IPS-18a (cell line): ENCODE measurements around the gene LIME1.

ENCODE experiments used
- H3K27ac ChIP-seq: one replicate; pipeline ENCODE4 v1.5.1; 2013; ENCODE audit warnings: low read length
- H3K27me3 ChIP-seq: one replicate; pipeline ENCODE4 v1.6.1; 2013; ENCODE audit warnings: mild to moderate bottlenecking, low read length; ENCODE audit not compliant: control insufficient read depth, insufficient read depth
- H3K36me3 ChIP-seq: one replicate; pipeline ENCODE4 v1.6.1; 2013; ENCODE audit warnings: low read depth, low read length; ENCODE audit not compliant: control insufficient read depth
- H3K4me1 ChIP-seq: one replicate; pipeline ENCODE4 v1.6.1; 2013; ENCODE audit warnings: low read depth, low read length; ENCODE audit not compliant: control insufficient read depth
- H3K4me3 ChIP-seq: one replicate; pipeline ENCODE4 v1.5.1; 2013; ENCODE audit warnings: low read length
- H3K9ac ChIP-seq: one replicate; pipeline ENCODE4 v1.6.1; 2013; ENCODE audit warnings: mild to moderate bottlenecking, low read length, moderate library complexity
- H3K9me3 ChIP-seq: one replicate; pipeline ENCODE4 v1.6.1; 2013; ENCODE audit warnings: low read depth, low read length; ENCODE audit not compliant: control insufficient read depth

The LIME1 gene, protein sequence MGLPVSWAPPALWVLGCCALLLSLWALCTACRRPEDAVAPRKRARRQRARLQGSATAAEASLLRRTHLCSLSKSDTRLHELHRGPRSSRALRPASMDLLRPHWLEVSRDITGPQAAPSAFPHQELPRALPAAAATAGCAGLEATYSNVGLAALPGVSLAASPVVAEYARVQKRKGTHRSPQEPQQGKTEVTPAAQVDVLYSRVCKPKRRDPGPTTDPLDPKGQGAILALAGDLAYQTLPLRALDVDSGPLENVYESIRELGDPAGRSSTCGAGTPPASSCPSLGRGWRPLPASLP

DNA sequence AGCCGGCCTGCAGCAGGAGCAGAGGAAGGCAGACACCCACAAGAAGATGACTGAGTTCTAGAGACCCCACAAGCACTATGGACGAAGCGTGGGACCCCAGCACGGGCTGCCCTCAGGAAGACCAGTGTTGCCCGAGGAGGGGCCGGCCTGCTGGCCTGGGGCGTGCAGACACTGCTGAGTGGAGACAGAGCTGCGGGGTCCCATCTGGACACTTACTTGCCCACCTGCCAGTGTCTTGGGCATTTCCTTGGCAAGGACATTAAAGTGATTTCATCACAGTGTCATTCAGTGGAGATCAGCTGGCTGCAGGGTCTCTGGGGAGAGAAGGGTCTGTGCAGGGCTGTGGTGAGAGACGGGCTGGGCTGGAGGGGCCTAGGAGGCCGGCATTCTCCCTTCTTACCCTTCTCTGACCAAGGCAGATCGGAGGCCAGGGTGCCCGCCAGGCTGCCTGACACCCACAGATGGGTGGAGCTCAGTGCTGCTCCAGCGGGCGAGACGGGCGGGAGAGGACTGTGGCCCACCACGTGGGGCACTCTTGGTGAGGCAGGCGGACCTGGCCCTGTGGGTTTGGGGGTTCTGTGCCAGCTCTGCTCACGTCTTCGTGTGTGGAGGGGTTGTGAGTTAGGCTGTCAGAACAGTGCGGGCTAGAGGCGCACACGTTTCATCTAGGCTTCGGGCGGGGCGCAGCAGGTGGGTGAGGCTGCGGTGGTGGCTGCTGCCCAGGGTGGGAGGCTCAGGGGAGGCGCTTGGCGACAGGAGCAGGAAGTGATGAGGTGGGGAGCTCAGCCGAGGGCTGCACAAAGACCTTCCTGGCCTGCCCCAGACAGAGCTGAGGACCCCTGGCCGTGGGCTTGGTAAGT lies at the start of gene LIME1:
Gene LIME1 (plus strand): TSS at position 806 of the 860 bp plus-strand sequence. CDS start 886 bp downstream, outside the sequence.
- Histone ChIP-seq H3K9ac (no peak within 1 kb of the TSS), H3K4me1 (no peaks in the 10 kb centered on the region), H3K4me3 (no peak within 1 kb of the TSS), H3K36me3 (peaks cover 3% of the 10 kb centered on the region), H3K27ac (no peak within 1 kb of the TSS), H3K27me3 (no peaks in the 10 kb centered on the region), H3K9me3 (no peaks in the 10 kb centered on the region)

DNA sequence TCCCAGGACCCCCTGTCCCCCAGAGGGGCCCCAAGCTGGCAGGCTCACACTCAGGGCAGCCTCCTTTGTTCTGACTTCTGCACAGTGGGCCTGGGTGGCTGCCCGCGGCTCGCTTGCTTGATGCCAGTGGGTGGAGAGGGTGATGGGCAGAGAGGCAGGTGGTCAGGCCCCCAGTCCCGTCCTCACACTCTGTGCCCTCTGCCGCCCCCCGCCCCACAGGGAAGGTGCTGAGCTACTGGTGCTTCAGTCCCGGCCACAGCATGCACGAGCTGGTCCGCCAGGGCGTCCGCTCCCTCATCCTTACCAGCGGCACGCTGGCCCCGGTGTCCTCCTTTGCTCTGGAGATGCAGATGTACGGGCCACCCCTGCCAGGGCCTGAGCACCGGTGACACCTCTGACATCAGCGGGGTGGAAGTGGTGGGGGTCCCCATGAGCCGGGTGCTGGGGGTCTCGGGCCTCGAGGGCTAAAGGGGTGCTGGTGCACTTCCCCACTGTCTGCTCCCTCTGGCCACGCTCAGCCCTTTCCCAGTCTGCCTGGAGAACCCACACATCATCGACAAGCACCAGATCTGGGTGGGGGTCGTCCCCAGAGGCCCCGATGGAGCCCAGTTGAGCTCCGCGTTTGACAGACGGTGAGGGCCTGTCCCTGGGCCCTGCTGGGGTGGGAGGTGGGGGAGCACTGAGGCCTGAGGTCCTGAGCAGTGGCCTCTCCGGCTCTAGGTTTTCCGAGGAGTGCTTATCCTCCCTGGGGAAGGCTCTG lies 48.9 kb upstream of the LIME1 start:
- no peaks in the 10 kb centered on the region for H3K36me3 ChIP-seq

DNA sequence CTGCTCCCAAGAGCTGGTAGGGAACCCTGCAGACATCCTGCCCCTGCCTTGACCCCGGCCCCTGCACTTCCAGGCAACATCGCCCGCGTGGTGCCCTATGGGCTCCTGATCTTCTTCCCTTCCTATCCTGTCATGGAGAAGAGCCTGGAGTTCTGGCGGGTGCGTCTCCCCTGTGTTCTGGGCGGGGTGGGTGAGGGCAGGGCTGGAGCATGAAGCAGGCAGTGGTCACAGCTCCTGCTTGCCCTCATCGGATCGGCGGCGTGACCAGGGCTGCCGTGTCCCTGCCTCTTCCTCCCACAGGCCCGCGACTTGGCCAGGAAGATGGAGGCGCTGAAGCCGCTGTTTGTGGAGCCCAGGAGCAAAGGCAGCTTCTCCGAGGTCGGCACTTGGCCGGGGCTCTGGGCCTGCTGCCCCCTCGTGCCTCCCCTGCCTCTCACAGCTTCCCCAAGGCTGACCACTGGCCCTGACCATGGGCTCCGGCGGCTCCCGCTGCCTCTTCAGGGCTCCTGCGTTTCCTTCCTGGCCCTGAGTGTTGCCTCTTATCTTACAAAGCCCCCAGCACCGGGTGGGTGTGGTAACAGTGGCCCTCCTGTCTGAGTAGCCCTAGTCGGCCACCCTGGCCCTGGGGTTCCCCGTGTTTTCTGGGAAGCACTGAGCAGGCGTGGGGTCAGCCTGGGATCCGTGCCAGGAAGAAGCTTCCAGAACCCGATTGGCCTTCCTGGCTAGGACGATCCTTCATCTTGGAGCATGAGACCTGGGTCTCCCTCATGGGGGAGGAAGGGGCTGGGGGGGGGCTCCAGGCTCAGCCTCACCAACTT lies 48.0 kb upstream of the LIME1 start:
- H3K4me3 ChIP-seq: no peak overlapping the region
- H3K27me3 ChIP-seq: no peaks in the 10 kb centered on the region
- no peaks in the 10 kb centered on the region for H3K36me3 ChIP-seq
- no peaks in the 10 kb centered on the region for H3K9me3 ChIP-seq
- H3K4me1 ChIP-seq: no peaks in the 10 kb centered on the region
- H3K27ac ChIP-seq: no peak overlapping the region
- H3K9ac ChIP-seq: no peak overlapping the region

More for the DNA sequence above, 48.9 kb upstream of the LIME1 start:
- H3K4me1 ChIP-seq: no peaks in the 10 kb centered on the region
- H3K27me3 ChIP-seq: no peaks in the 10 kb centered on the region
- H3K4me3 ChIP-seq: no peak overlapping the region
- H3K9ac ChIP-seq: no peak overlapping the region
- H3K27ac ChIP-seq: no peak overlapping the region
- no peaks in the 10 kb centered on the region for H3K9me3 ChIP-seq

DNA sequence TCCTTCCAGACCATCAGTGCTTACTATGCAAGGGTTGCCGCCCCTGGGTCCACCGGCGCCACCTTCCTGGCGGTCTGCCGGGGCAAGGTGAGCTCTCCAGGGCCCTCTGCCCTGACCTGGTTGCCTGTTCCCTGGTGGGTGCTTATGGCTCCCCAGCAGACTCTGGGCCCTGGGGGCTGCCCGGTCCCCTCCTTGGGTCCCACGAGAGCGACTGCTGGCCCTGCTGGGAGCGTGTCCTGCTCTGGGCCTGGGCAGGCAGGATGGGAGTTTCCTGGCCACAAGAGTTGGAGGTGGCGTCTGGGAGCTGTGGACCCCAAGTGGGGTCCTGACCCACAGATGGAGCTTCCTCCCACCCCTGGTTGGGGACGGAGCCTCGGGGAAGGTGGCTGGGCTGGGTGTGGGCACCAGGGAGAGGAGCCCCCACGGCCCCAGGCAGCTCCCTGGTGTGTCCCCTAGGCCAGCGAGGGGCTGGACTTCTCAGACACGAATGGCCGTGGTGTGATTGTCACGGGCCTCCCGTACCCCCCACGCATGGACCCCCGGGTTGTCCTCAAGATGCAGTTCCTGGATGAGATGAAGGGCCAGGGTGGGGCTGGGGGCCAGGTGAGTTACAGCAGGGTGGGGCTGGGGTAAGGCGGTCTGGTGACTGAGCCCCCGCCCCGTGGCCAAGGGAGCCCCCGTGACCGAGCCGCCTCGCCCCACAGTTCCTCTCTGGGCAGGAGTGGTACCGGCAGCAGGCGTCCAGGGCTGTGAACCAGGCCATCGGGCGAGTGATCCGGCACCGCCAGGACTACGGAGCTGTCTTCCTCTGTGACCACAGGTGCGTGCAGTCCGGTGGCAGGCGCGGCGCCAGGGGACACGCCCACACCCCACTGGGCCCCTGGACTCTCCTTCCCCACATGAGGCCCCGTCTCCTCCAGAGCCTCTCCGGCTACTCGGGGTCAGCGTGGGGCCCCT lies 47.1 kb upstream of the LIME1 start:
- no peaks in the 10 kb centered on the region for H3K36me3 ChIP-seq
- H3K9me3 ChIP-seq: no peaks in the 10 kb centered on the region
- H3K4me1 ChIP-seq: no peaks in the 10 kb centered on the region
- H3K9ac ChIP-seq: no peak overlapping the region
- H3K27me3 ChIP-seq: no peaks in the 10 kb centered on the region
- H3K27ac ChIP-seq: no peak overlapping the region
- no peak overlapping the region for H3K4me3 ChIP-seq

DNA sequence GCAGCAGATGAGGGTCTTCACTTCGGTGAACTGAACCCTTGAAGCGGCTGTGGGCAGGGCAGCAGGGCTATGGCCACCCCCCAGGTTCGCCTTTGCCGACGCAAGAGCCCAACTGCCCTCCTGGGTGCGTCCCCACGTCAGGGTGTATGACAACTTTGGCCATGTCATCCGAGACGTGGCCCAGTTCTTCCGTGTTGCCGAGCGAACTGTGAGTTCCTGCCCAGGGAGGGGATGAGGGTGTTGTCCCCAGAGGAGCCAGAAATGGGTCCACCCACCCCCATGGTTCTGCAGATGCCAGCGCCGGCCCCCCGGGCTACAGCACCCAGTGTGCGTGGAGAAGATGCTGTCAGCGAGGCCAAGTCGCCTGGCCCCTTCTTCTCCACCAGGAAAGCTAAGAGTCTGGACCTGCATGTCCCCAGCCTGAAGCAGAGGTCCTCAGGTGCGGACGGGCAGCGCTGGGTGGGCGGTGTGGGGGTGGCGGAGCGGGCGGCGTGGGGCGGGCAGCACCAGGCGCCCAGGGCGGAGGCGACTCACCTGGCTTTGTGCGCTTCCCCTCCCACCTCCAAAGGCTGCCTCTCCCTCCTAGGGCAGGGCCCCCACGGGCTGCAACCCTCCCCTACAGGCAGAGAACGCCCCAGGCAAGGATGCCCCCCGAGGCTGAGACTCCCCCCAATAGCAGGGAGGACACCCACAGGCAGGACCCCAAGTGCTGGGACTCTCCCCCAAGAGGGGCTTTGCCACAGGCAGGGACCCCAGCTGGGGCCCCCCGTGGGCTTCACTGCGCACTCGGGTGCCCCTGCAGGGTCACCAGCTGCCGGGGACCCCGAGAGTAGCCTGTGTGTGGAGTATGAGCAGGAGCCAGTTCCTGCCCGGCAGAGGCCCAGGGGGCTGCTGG lies 46.2 kb upstream of the LIME1 start:
- Histone ChIP-seq H3K27ac (no peak overlapping the region), H3K4me3 (no peak overlapping the region), H3K27me3 (no peaks in the 10 kb centered on the region), H3K36me3 (no peaks in the 10 kb centered on the region), H3K9ac (no peak overlapping the region), H3K4me1 (no peaks in the 10 kb centered on the region), H3K9me3 (no peaks in the 10 kb centered on the region)

DNA sequence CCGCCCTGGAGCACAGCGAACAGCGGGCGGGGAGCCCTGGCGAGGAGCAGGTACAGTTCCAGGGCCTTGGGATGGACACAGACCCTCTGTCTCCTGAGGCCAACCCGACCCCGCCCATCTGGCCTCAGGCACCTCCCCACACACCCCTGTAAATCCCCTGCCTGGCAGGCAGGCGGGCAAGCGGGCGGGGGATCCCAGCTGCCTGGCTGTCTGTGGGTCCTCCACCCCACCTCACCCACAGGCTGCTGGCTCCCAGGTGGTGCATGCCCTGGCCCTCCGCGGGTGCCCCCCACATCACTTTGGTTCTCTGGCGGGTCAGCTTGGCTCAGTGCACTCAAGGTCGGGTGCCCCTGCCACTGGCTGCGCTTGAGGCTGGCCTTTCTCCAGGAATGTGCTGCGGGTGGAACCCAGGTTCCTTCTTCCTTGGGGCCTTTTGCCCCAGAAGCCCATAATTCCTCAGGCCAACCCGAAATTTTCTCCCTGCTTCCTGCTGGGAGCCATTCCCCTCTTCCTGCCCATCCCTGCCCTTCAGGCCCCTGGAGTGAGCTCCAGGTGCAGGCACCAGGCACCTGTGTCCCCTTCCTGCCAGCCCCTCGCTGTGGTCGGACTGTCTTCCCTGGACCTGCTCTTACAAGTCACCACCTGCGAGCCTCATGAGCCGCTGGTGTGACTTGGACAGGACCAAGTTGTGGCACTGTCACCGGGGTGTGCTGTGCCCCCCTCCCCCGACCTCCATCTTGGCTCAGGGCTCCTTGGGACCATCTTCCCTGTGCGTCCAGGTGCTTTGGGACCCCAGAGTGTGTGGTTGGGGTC lies 45.4 kb upstream of the LIME1 start:
- Histone ChIP-seq H3K4me3 (no peak overlapping the region), H3K27me3 (no peaks in the 10 kb centered on the region), H3K27ac (no peak overlapping the region), H3K36me3 (no peaks in the 10 kb centered on the region), H3K9ac (no peak overlapping the region), H3K4me1 (no peaks in the 10 kb centered on the region), H3K9me3 (no peaks in the 10 kb centered on the region)

DNA sequence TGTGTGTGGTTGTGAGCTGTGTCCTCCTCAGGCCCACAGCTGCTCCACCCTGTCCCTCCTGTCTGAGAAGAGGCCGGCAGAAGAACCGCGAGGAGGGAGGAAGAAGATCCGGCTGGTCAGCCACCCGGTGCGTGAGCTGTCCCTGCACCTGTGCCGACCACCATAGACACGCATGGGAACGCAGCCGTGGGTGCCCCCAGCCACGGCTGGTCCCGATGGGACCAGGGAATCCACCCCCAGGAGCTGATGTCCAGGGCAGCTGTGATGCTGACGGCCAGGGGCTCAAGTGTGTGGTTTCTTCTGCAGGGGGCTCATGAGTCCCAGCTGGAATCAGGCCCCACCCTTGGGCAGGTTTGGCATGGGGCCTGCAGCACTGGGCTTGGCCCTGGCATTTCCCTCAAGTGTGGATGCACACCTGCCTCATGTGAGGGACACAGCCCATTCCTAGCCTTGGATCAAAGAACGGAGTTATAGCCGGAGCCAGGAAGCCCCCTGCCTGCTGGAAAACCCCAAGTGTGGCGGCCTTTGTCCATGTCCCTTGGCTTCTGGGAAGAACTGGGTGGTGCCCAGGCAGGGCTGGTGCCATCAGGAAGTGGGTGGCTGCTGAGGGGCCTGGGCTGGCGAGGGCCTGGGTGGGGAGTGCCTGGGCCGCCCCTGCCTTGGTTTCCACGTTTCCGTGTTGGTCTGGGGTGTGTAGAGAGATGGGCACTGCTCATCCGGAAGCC lies 44.6 kb upstream of the LIME1 start:
- H3K9me3 ChIP-seq: no peaks in the 10 kb centered on the region

DNA sequence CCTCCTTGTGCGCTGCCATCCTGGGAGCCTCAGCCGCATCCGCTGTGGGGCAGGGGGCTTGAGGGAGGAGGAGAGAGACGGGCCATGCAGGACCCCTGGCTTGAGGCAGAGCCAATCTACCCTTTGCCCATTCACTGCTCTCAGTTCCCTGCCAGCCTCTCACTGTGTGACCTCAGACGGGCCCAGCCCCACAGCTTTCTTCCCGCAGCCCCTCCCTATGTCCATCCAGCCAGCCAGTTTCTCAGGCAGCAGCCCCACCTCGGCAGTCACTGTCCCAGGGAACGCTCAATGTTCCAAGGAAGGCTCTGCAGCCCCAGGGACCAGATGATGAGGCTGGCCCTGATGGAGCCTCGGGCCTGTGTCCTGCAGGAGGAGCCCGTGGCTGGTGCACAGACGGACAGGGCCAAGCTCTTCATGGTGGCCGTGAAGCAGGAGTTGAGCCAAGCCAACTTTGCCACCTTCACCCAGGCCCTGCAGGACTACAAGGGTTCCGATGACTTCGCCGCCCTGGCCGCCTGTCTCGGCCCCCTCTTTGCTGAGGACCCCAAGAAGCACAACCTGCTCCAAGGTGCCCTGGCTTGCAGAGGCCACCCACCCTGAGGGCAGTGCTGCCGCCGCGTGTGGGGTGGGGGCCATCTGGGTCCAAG lies 43.9 kb upstream of the LIME1 start:
- H3K9ac ChIP-seq: no peak overlapping the region
- no peaks in the 10 kb centered on the region for H3K36me3 ChIP-seq

More for the DNA sequence above, 44.6 kb upstream of the LIME1 start:
- no peaks in the 10 kb centered on the region for H3K27me3 ChIP-seq
- no peak overlapping the region for H3K27ac ChIP-seq
- no peak overlapping the region for H3K4me3 ChIP-seq
- no peaks in the 10 kb centered on the region for H3K4me1 ChIP-seq
- no peak overlapping the region for H3K9ac ChIP-seq
- no peaks in the 10 kb centered on the region for H3K36me3 ChIP-seq

More for the DNA sequence above, 43.9 kb upstream of the LIME1 start:
- Histone ChIP-seq H3K9me3 (no peaks in the 10 kb centered on the region), H3K4me1 (no peaks in the 10 kb centered on the region), H3K27ac (no peak overlapping the region), H3K27me3 (no peaks in the 10 kb centered on the region), H3K4me3 (no peak overlapping the region)
